OCI-LY7 (cell line): ENCODE data around the gene ZC3H18.

ENCODE experiments used
- CTCF ChIP-seq: fragments of 200-600 bp; sonication (generic); conservative IDR thresholded peaks from 2 replicates; pipeline ENCODE4 v1.5.1; 2014; ENCODE audit warnings: mild to moderate bottlenecking, antibody characterized with exemption, low read length, moderate library complexity, mixed read lengths
- EZH2phosphoT487 ChIP-seq: fragments of 200-600 bp; sonication (generic); IDR thresholded peaks from 2 replicates; pipeline ENCODE4 v1.6.1; 2018; ENCODE audit warnings: low read depth, borderline replicate concordance, mild to moderate bottlenecking, mixed run types, antibody characterized with exemption, low read length, moderate library complexity, mixed read lengths

DNA sequence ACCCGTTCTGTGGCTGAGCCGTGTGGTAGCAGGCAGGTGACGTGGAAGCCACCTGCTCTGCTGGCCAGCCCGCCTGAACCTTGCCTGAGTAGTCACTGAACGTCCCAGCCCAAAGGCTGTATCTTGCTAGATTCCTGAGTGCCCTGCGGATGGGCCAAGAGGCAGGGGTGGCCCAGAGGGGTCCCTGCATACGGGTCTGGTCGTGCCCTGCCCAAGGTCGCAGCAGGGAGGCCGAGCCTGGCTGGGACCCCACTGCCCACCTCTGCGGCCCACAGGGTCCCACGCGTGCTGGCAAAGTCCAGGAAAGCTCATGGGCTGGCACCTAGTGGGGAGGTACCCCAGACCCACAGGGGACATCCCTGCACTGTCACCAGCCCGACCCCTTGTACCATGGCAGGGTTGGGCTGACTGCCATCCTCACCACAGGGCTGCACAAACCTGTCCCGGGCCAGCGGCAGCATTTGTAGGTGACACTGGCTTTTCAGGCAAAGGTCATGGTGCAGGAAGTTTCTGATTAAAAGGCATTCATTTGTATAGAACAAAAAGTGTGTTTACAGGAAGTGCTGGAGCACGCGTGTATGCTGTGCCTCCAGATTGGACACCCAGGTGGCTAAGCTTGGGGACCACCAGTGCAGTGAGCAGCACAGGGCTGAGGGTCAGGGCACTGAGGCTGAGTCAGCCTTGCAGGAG lies 45.1 kb upstream of the ZC3H18 start:
- TF ChIP-seq CTCF (no peak), EZH2phosphoT487 (no peak)
